DMS 273 (cell line): Measurements from ENCODE around the gene ZSWIM1.
"Not testable (repeated sequence)": the region's sequence is repeated elsewhere in the genome, so short reads cannot be mapped to it uniquely, and the experiment has no call there.

Source experiments
- DNase-seq: peaks from one replicate; lab custom pipeline; 2025; ENCODE audit not compliant: unreplicated experiment; lab: John Stamatoyannopoulos, UW

ZSWIM1 gene

DNA sequence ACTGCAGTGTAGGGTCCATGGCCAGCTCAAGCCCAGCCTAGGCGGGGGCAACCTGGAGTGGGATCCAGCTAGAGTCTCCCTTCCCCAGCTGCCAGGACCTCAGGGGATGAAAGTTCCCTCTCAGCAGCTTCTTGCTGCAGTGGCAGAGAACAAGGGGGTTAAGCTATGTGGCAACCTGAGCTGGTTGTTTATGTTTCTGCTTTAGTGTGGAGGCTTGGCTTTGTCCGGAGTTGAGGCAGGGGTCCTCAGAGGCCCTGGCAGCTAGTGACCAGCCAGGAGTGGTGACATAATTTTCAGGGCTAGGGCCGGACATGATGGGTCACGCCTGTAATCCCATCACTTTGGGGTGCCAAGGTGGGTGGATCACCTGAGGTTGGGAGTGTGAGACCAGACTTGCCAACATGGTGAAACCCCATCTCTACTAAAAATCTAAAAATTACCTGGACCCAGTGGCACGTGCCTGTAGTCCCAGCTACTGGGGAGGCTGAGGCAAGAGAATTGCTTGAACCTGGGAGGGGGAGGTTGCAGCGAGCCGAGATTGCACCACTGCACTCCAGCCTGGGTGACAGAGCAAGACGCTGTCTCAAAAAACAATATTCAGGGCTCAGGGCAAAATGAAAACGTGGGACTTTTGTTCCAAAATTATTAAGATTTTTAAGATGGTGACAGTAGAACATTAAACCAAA lies 44.9 kb downstream of the ZSWIM1 start:
- DNase-seq = no peak

DNA sequence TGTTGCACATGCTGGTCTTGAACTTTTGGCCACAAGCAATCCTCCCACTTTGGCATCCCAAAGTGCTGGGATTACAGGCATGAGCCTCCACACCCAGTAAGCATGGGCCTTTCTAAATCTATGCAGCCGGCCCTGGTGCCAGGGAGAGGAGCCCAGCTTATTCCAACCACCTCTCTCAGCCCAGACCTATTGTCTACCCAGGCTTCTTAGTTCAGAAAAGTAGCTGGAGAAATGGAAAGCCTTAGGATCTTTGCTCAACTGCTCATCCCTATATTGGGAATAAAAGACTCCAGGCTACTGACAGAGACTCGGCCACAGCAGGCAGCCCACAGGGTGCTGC lies 45.7 kb downstream of the ZSWIM1 start:
- DNase-seq = no peak

DNA sequence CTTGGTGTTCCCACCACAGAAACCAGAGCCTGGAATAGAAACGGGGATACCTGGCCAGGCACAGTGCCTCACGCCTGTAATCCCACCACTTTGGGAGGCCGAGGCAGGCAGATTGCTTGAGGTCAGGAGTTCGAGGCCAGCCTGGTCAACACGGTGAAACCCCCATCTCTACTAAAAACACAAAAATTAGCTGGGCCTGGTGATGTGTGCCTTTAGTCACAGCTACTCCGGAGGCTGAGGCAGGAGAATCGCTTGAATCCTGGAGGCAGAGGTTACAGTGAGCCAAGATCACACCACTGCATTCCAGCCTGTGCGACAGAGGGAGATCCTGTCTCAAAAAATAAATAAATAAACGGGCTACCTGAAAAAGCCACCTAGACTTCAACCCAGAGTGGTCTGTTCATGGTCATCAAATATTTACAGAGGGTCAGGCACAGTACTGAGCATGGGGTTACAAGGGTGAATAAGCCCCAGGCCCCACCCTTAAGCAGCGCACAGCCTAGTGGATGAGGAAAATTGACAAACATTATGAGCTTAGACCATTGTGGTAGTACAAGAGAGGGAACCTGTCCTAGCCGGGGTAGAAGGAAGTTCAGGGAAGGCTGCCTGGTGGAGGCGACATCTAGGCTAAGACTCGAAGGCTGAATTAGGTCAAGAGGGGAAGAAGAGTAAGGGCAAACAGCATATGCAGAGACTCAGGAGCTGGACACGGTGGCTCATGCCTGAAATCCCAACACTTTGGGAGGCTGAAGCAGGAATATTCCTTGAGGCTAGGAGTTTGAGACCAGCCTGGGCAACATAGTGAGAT lies 46.2 kb downstream of the ZSWIM1 start:
- DNase-seq = no peak

DNA sequence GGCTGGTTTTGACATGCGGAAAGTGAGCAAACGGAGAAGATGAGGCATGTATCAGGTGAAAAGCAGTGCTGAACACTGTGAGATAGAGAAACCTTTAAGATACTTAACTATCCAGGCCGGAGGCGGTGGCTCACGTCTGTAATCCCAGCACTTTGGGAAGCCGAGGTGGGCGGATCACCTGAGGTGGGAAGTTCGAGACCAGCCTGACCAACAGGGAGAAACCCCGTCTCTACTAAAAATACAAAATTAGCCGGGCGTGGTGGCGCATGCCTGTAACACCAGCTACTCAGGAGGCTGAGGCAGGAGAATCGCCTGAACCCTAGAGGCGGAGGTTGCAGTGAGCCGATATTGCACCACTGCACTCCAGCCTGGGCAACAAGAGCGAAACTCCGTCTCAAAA lies 50.7 kb downstream of the ZSWIM1 start:
- DNase-seq = not testable (repeated sequence)

- DNase-seq = peak; percentile 93
Observed at GRCh38 chr20:45933266-45934045, 52.4 kb downstream of the ZSWIM1 start.

DNA sequence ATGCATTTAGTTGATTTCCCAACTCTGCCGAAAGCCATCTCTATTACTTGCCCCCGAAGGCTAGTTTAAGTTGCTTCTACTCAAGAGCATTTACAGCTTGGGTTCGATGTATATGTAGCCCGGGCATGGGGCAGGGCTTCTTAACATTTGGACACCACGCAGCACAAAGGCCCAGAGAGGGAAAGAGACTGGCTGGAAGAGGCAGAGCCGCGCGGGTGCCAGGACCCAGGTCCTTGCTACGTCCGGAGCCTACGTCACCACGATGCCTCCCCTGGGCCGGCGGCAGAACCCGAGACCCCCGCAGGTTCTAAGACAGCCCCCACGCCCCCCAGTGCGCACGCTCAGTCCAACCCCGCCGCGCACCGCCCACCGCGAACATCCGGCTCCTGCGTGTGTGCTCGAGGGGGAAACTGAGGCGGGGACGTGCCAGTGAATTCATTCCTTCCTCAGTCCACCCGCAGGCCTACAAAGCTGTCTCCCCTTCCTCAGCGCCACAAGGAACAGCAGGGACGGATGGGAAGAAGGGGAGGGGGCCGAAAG lies 53.1 kb downstream of the ZSWIM1 start:
- DNase-seq = peak; percentile 83
